CD4-positive, alpha-beta memory T cell (primary cell): ENCODE measurements around the gene KRT2. TPM values are rescaled to one million over a fixed set of nuclear protein-coding genes. Genes with fewer than 3 reads are reported as not detected.
A peak's percentile ranks its signal among the peaks of the same experiment; 100 is the strongest.

Experiments used
- CTCF ChIA-PET: fragments of 350-600 bp; sonication (Branson Sonifier 250); formaldehyde crosslinking; loops from one replicate; lab custom pipeline; 2021; ENCODE audit warnings: inconsistent platforms; ENCODE audit not compliant: partially characterized antibody; lab: Charles Lee
- POLR2A ChIA-PET: fragments of 350-600 bp; sonication (Branson Sonifier 250); formaldehyde crosslinking; loops from one replicate; lab custom pipeline; 2021; ENCODE audit not compliant: partially characterized antibody; lab: Charles Lee
- DNase-seq, 5 donors: peaks; one replicate each; pipeline versions ENCODE4 v3.0.0 to v3.0.0-alpha.2; 2020 to 2022; ENCODE audit warnings: mixed read lengths in 1 of 5
- H3K27ac ChIP-seq: one replicate; pipeline ENCODE4 v1.7.0; 2013; ENCODE audit warnings: low read depth, low read length
- H3K27me3 ChIP-seq: 2 replicates; pipeline ENCODE4 v1.7.0; 2013; ENCODE audit warnings: mild to moderate bottlenecking, low read length, moderate library complexity; ENCODE audit not compliant: insufficient read depth
- H3K36me3 ChIP-seq: 2 replicates; pipeline ENCODE4 v1.7.0; 2013; ENCODE audit warnings: mild to moderate bottlenecking, low read length, moderate library complexity; ENCODE audit not compliant: insufficient read depth
- H3K4me1 ChIP-seq: 2 replicates; pipeline ENCODE4 v1.7.0; 2013; ENCODE audit warnings: mild to moderate bottlenecking, low read length, moderate library complexity; ENCODE audit not compliant: insufficient read depth
- H3K4me3 ChIP-seq, 2 donors: one replicate each; pipeline ENCODE4 v1.7.0; 2013; ENCODE audit warnings: low read length in 2 of 2, mild to moderate bottlenecking in 1 of 2
- H3K9me3 ChIP-seq, 2 donors: one replicate each; pipeline ENCODE4 v1.7.0; 2013; ENCODE audit warnings: low read length in 2 of 2, control low read depth in 1 of 2; ENCODE audit not compliant: control insufficient read depth in 1 of 2
- H3K27ac Mint-ChIP-seq, 7 donors: one replicate each; pipeline ENCODE4 v1.8.0; 2020 to 2021; ENCODE audit warnings: mixed read lengths in 7 of 7, mild to moderate bottlenecking in 6 of 7, inconsistent platforms in 3 of 7, moderate library complexity in 3 of 7
- H3K27me3 Mint-ChIP-seq, 2 donors: one replicate each; pipeline ENCODE4 v1.8.0; 2020 to 2021; ENCODE audit warnings: mixed read lengths in 2 of 2
- H3K36me3 Mint-ChIP-seq, 2 donors: one replicate each; pipeline ENCODE4 v1.8.0; 2020 to 2021; ENCODE audit warnings: mixed read lengths in 2 of 2, inconsistent platforms in 1 of 2, mild to moderate bottlenecking in 1 of 2
- H3K4me1 Mint-ChIP-seq, 4 donors: one replicate each; pipeline ENCODE4 v1.8.0; 2020 to 2021; ENCODE audit warnings: mixed read lengths in 4 of 4, mild to moderate bottlenecking in 1 of 4
- H3K4me3 Mint-ChIP-seq, 8 donors: one replicate each; pipeline ENCODE4 v1.8.0; 2020 to 2021; ENCODE audit warnings: mixed read lengths in 8 of 8, mild to moderate bottlenecking in 7 of 8, moderate library complexity in 6 of 8, inconsistent platforms in 3 of 8
- H3K9me3 Mint-ChIP-seq, 8 donors: one replicate each; pipeline ENCODE4 v1.8.0; 2020 to 2021; ENCODE audit warnings: mixed read lengths in 8 of 8, mild to moderate bottlenecking in 5 of 8, inconsistent platforms in 3 of 8, moderate library complexity in 1 of 8
- intact Hi-C: fragments of 100-400 bp; cut with micrococcal nuclease; formaldehyde crosslinking; loops from one replicate; pipeline ENCODE4 v1.15.1; 2023
- polyA plus RNA-seq, 2 donors: library from polyadenylated mRNA; unstranded; fragments of 300-500 nt; fragmentation: Illumina TruSeq; gene quantifications; one replicate each; pipeline ENCODE4 v1.2.3, GENCODE V29; 2021
- total RNA-seq, 2 experiments: library from RNA; stranded (reverse); gene quantifications; one replicate each; pipeline ENCODE4 v1.2.3, GENCODE V29; 2021

The KRT2 gene
- total and polyA plus RNA-seq, 4 experiments from 2014 or later, result 0.08 to 0.39 (median 0.21) TPM

GRCh38 chr12:52690351-52691075, 38.5 kb upstream of the KRT2 start:
- Mint-ChIP-seq H3K27ac (peak overlapping the region in 5 of 7 donors; percentile 77 to 89 (median 86)), H3K4me1 (peaks cover 11 to 39% (median 23%) of the 10 kb centered on the region in 4 donors), H3K36me3 (no peaks in the 10 kb centered on the region), H3K4me3 (peak overlapping the region; percentile 89 to 95 (median 94)), H3K27me3 (peaks cover 0 to 13% of the 10 kb centered on the region in 2 donors), H3K9me3 (no peaks in the 10 kb centered on the region)
- H3K9me3 ChIP-seq, result no peaks in the 10 kb centered on the region
- no peaks in the 10 kb centered on the region for H3K36me3 ChIP-seq
- H3K27ac ChIP-seq, result no peak overlapping the region
- ChIA-PET CTCF (interaction anchor here (0.5 to 1.0 kb wide), 3 partner anchors 105 to 289 kb away, joined by 3 read pairs; no protein-coding TSS in a partner anchor), POLR2A (interaction anchor here (0.6 to 1.4 kb wide), 5 partner anchors 44 to 132 kb away, joined by 3 to 5 read pairs (median 3); no protein-coding TSS in a partner anchor)
- peak overlapping the region in 1 of 2 donors; percentile 49 for H3K4me3 ChIP-seq
- DNase-seq, result no peak
- intact Hi-C loops, result loop anchor here (2.0 to 5.0 kb wide), 2 partner anchors 43 to 104 kb away; no protein-coding TSS in a partner anchor
- H3K27me3 ChIP-seq, result no peaks in the 10 kb centered on the region
- peaks cover 15% of the 10 kb centered on the region for H3K4me1 ChIP-seq

GRCh38 chr12:52689936-52690335, 37.9 kb upstream of the KRT2 start:
- Histone ChIP-seq H3K4me3 (no peak overlapping the region), H3K36me3 (no peaks in the 10 kb centered on the region), H3K27ac (no peak overlapping the region), H3K4me1 (peaks cover 15% of the 10 kb centered on the region), H3K9me3 (no peaks in the 10 kb centered on the region), H3K27me3 (no peaks in the 10 kb centered on the region)
- Mint-ChIP-seq H3K4me1 (peaks cover 11 to 39% (median 23%) of the 10 kb centered on the region in 4 donors), H3K27me3 (peaks cover 0 to 10% of the 10 kb centered on the region in 2 donors), H3K36me3 (no peaks in the 10 kb centered on the region), H3K27ac (peak overlapping the region in 5 of 7 donors; percentile 24 to 84 (median 64)), H3K9me3 (no peaks in the 10 kb centered on the region), H3K4me3 (peak overlapping the region in 5 of 8 donors; percentile 7 to 95 (median 94))
- CTCF ChIA-PET, result no interaction called here
- intact Hi-C loops, result loop anchor here (2.0 to 5.0 kb wide), 2 partner anchors 43 to 103 kb away; no protein-coding TSS in a partner anchor
- POLR2A ChIA-PET, result interaction anchor here (1.4 kb wide), 1 partner anchor 45 kb away, joined by 3 read pairs; no protein-coding TSS in a partner anchor
- no peak for DNase-seq

- Histone ChIP-seq H3K9me3 (no peaks in the 10 kb centered on the region), H3K36me3 (no peaks in the 10 kb centered on the region), H3K27me3 (no peaks in the 10 kb centered on the region), H3K27ac (no peak overlapping the region), H3K4me3 (no peak overlapping the region), H3K4me1 (peaks cover 15% of the 10 kb centered on the region)
- H3K27ac Mint-ChIP-seq, result peak overlapping the region in 1 of 7 donors; percentile 84
- H3K4me3 Mint-ChIP-seq, result peak overlapping the region in 2 of 8 donors; percentile 18 to 45
- POLR2A ChIA-PET, result no interaction called here
- peaks cover 11 to 39% (median 23%) of the 10 kb centered on the region in 4 donors for H3K4me1 Mint-ChIP-seq
- CTCF ChIA-PET, result no interaction called here
- intact Hi-C loops, result no loop called here
- H3K27me3 Mint-ChIP-seq, result peaks cover 1 to 12% of the 10 kb centered on the region in 2 donors
- no peak for DNase-seq
- no peaks in the 10 kb centered on the region for H3K9me3 Mint-ChIP-seq
- no peaks in the 10 kb centered on the region for H3K36me3 Mint-ChIP-seq
These were observed 37.2 kb upstream of the KRT2 start for GRCh38 chr12:52689239-52689638.

- no peaks in the 10 kb centered on the region for H3K9me3 ChIP-seq
- intact Hi-C loops, result no loop called here
- no peak overlapping the region for H3K27ac ChIP-seq
- H3K27me3 ChIP-seq, result no peaks in the 10 kb centered on the region
- ChIA-PET POLR2A (no interaction called here), CTCF (no interaction called here)
- no peaks in the 10 kb centered on the region for H3K36me3 Mint-ChIP-seq
- no peak overlapping the region for H3K4me3 ChIP-seq
- no peak for DNase-seq
- no peak overlapping the region for H3K27ac Mint-ChIP-seq
- no peaks in the 10 kb centered on the region for H3K9me3 Mint-ChIP-seq
- no peak overlapping the region for H3K4me3 Mint-ChIP-seq
- peaks cover 15% of the 10 kb centered on the region for H3K4me1 ChIP-seq
- H3K4me1 Mint-ChIP-seq, result peaks cover 11 to 43% (median 23%) of the 10 kb centered on the region in 4 donors
- H3K36me3 ChIP-seq, result no peaks in the 10 kb centered on the region
- peaks cover 2 to 20% of the 10 kb centered on the region in 2 donors for H3K27me3 Mint-ChIP-seq
These were observed 36.5 kb upstream of the KRT2 start for GRCh38 chr12:52688481-52688880.

- Mint-ChIP-seq H3K9me3 (no peaks in the 10 kb centered on the region), H3K4me3 (peak overlapping the region in 1 of 8 donors; percentile 40), H3K27me3 (peaks cover 2 to 20% of the 10 kb centered on the region in 2 donors), H3K27ac (peak overlapping the region in 2 of 7 donors; percentile 27 to 31), H3K36me3 (no peaks in the 10 kb centered on the region), H3K4me1 (peaks cover 11 to 39% (median 23%) of the 10 kb centered on the region in 4 donors)
- Histone ChIP-seq H3K36me3 (no peaks in the 10 kb centered on the region), H3K27me3 (no peaks in the 10 kb centered on the region), H3K4me1 (peaks cover 15% of the 10 kb centered on the region), H3K9me3 (no peaks in the 10 kb centered on the region), H3K27ac (no peak overlapping the region), H3K4me3 (no peak overlapping the region)
- POLR2A ChIA-PET, result no interaction called here
- CTCF ChIA-PET, result no interaction called here
- no peak for DNase-seq
- intact Hi-C loops, result no loop called here
These were observed 35.7 kb upstream of the KRT2 start for GRCh38 chr12:52687497-52688385.

- no peaks in the 10 kb centered on the region for H3K9me3 Mint-ChIP-seq
- no peaks in the 10 kb centered on the region for H3K9me3 ChIP-seq
- no peak for DNase-seq
- H3K4me1 ChIP-seq, result peaks cover 14% of the 10 kb centered on the region
- intact Hi-C loops, result no loop called here
- peak overlapping the region in 3 of 7 donors; percentile 31 to 55 (median 31) for H3K27ac Mint-ChIP-seq
- H3K27me3 Mint-ChIP-seq, result peaks cover 2 to 20% of the 10 kb centered on the region in 2 donors
- no peaks in the 10 kb centered on the region for H3K36me3 ChIP-seq
- no peaks in the 10 kb centered on the region for H3K27me3 ChIP-seq
- H3K36me3 Mint-ChIP-seq, result no peaks in the 10 kb centered on the region
- CTCF ChIA-PET, result no interaction called here
- POLR2A ChIA-PET, result no interaction called here
- peaks cover 11 to 36% (median 24%) of the 10 kb centered on the region in 4 donors for H3K4me1 Mint-ChIP-seq
- no peak overlapping the region for H3K4me3 Mint-ChIP-seq
- H3K27ac ChIP-seq, result no peak overlapping the region
- H3K4me3 ChIP-seq, result no peak overlapping the region
These were observed 34.9 kb upstream of the KRT2 start for GRCh38 chr12:52686756-52687487.
